A549 (cell line): Measurements from ENCODE around the gene EPB41L4A. TPM values are rescaled to one million over a fixed set of nuclear protein-coding genes. Genes with fewer than 3 reads are reported as not detected.

Source experiments
- ATAC-seq, 2 experiments: fragments of 200-7000 bp in 1 of 2; fragments of >200 bp in 1 of 2; cut with Nextera tagmentation in 1 of 2; cut with Tn5 transposase in 1 of 2; 3 replicates each; pipeline versions ENCODE4 v1.8.0 to v1.9.1; 2018 to 2020; ENCODE audit warnings: mild to moderate bottlenecking in 1 of 2, moderate library complexity in 1 of 2
- CTCF ChIA-PET: fragments of 300-600 bp; sonication (Branson Sonifier 250); formaldehyde crosslinking; extraction: SDS; loops from one replicate; lab custom pipeline; 2021; ENCODE audit warnings: antibody characterized with exemption, inconsistent platforms; lab: Yijun Ruan, JAX
- POLR2A ChIA-PET: fragments of 350-600 bp; formaldehyde crosslinking; extraction: SDS; loops from one replicate; lab custom pipeline; 2021; ENCODE audit warnings: antibody characterized with exemption, inconsistent platforms; lab: Yijun Ruan, JAX
- DNase-seq, 2 experiments: peaks; one replicate each; pipeline versions ENCODE4 v3.0.0 to v3.0.0-alpha.2; 2011 to 2016; ENCODE audit warnings: low read depth in 1 of 2, low spot score in 1 of 2
- FAIRE-seq: peaks from 2 replicates; lab custom pipeline; 2011; peaks lifted over from hg19 to GRCh38; lab: Jason Lieb, UNC
- H3K27ac ChIP-seq, 2 experiments: fragments of >200 bp; sonication (Bioruptor Twin); formaldehyde crosslinking; 3 replicates each; pipeline ENCODE4 v1.5.1; 2016 to 2017
- H3K4me1 ChIP-seq: fragments of >200 bp; sonication (Bioruptor Twin); formaldehyde crosslinking; 3 replicates; pipeline ENCODE4 v1.6.1; 2016
- H3K4me2 ChIP-seq: fragments of >200 bp; sonication (Bioruptor Twin); formaldehyde crosslinking; 3 replicates; pipeline ENCODE4 v1.6.1; 2016
- H3K4me3 ChIP-seq: fragments of >200 bp; sonication (Bioruptor Twin); formaldehyde crosslinking; 3 replicates; pipeline ENCODE4 v1.5.1; 2016
- H3K9me3 ChIP-seq: fragments of >200 bp; sonication (Bioruptor Twin); formaldehyde crosslinking; 3 replicates; pipeline ENCODE4 v1.6.1; 2016
- BHLHE40 ChIP-seq: IDR thresholded peaks from 2 replicates; pipeline ENCODE4 v1.6.1; 2012; ENCODE audit warnings: low read depth, low read length, inconsistent platforms
- CEBPB ChIP-seq, 2 experiments: fragments of >200 bp in 1 of 2; sonication (Bioruptor Twin) in 1 of 2; formaldehyde crosslinking in 1 of 2; IDR thresholded peaks; 2 replicates each; pipeline ENCODE4 v1.6.1; 2012 to 2016
- CHD2 ChIP-seq: fragments of 150-350 bp; IDR thresholded peaks from 2 replicates; pipeline ENCODE4 v1.6.1; 2014; ENCODE audit warnings: low read length; ENCODE audit not compliant: partially characterized antibody
- CHD4 ChIP-seq: fragments of 200-600 bp; sonication (generic); IDR thresholded peaks from 2 replicates; pipeline ENCODE4 v1.6.1; 2016; ENCODE audit warnings: antibody characterized with exemption, mild to moderate bottlenecking, borderline replicate concordance
- CTCF ChIP-seq: fragments of >200 bp; sonication (Bioruptor Twin); formaldehyde crosslinking; IDR thresholded peaks from 3 replicates; pipeline ENCODE4 v1.5.1; 2016
- E2F6 ChIP-seq: IDR thresholded peaks from 2 replicates; pipeline ENCODE4 v1.6.1; 2012; ENCODE audit warnings: low read depth, borderline replicate concordance
- EHMT2 ChIP-seq: fragments of 200-600 bp; sonication (generic); IDR thresholded peaks from 2 replicates; pipeline ENCODE4 v1.6.1; 2016; ENCODE audit warnings: antibody characterized with exemption, low read depth, mild to moderate bottlenecking, moderate library complexity
- EP300 ChIP-seq, 2 experiments: fragments of >200 bp; sonication (Bioruptor Twin); formaldehyde crosslinking; IDR thresholded peaks; 2 replicates in 1 of 2; 3 replicates in 1 of 2; pipeline ENCODE4 v1.6.1; 2016 to 2017
- ESRRA ChIP-seq: fragments of 150-350 bp; IDR thresholded peaks from 2 replicates; pipeline ENCODE4 v1.6.1; 2014; ENCODE audit warnings: mild to moderate bottlenecking, low read length, borderline replicate concordance
- GATA3 ChIP-seq: IDR thresholded peaks from 2 replicates; pipeline ENCODE4 v1.6.1; 2012; ENCODE audit warnings: borderline replicate concordance
- HEYL ChIP-seq: fragments of 250-450 bp; sonication (Bioruptor Pico); IDR thresholded peaks from 2 replicates; pipeline ENCODE4 v1.8.0; 2021; ENCODE audit warnings: mild to moderate bottlenecking, moderate library complexity
- HOXA7 ChIP-seq: fragments of 250-450 bp; sonication (Bioruptor Pico); IDR thresholded peaks from 2 replicates; pipeline ENCODE4 v1.5.0; 2020; ENCODE audit warnings: mild to moderate bottlenecking, moderate library complexity
- HOXB13 ChIP-seq: fragments of 250-450 bp; sonication (Bioruptor Pico); IDR thresholded peaks from 2 replicates; pipeline ENCODE4 v1.5.0; 2020; ENCODE audit warnings: low read depth, mild to moderate bottlenecking, moderate library complexity
- JUN ChIP-seq, 2 experiments: fragments of >200 bp; sonication (Bioruptor Twin); formaldehyde crosslinking; IDR thresholded peaks; 2 replicates in 1 of 2; 3 replicates in 1 of 2; pipeline ENCODE4 v1.6.1; 2016 to 2017
- JUNB ChIP-seq: fragments of >200 bp; sonication (Bioruptor Twin); formaldehyde crosslinking; IDR thresholded peaks from 2 replicates; pipeline ENCODE4 v1.6.1; 2016
- KDM1A ChIP-seq: fragments of 200-600 bp; sonication (generic); IDR thresholded peaks from 2 replicates; pipeline ENCODE4 v1.6.1; 2016; ENCODE audit warnings: low read depth, mild to moderate bottlenecking
- KDM5A ChIP-seq: fragments of 200-600 bp; sonication (generic); IDR thresholded peaks from 2 replicates; pipeline ENCODE4 v1.6.1; 2016; ENCODE audit warnings: antibody characterized with exemption, mild to moderate bottlenecking
- NFE2L2 ChIP-seq: fragments of 150-350 bp; conservative IDR thresholded peaks from 2 replicates; pipeline ENCODE4 v1.6.1; 2014; ENCODE audit warnings: low read length
- NR3C1 ChIP-seq: fragments of >200 bp; sonication (Bioruptor Twin); formaldehyde crosslinking; IDR thresholded peaks from 3 replicates; pipeline ENCODE4 v1.6.1; 2017
- RFX5 ChIP-seq: fragments of 450-650 bp; IDR thresholded peaks from 2 replicates; pipeline ENCODE4 v1.7.1; 2014; ENCODE audit warnings: antibody characterized with exemption, mild to moderate bottlenecking, moderate library complexity
- RNF2 ChIP-seq: fragments of 200-600 bp; sonication (generic); IDR thresholded peaks from 2 replicates; pipeline ENCODE4 v1.6.1; 2016; ENCODE audit warnings: low read depth, mild to moderate bottlenecking, antibody characterized with exemption, moderate library complexity, borderline replicate concordance
- TFCP2L1 ChIP-seq: fragments of 250-450 bp; sonication (Bioruptor Pico); IDR thresholded peaks from 2 replicates; pipeline ENCODE4 v1.5.0; 2021; ENCODE audit warnings: mild to moderate bottlenecking
- TP53 ChIP-seq: fragments of 250-450 bp; sonication (Bioruptor Pico); IDR thresholded peaks from 2 replicates; pipeline ENCODE4 v1.5.0; 2021; ENCODE audit warnings: mild to moderate bottlenecking, moderate library complexity
- ZC3H11A ChIP-seq: fragments of 450-650 bp; IDR thresholded peaks from 2 replicates; pipeline ENCODE4 v1.6.1; 2014; ENCODE audit warnings: antibody characterized with exemption, mild to moderate bottlenecking
- ZNF302 ChIP-seq: fragments of 250-450 bp; sonication (Bioruptor Pico); IDR thresholded peaks from 2 replicates; pipeline ENCODE4 v1.9.0; 2021; ENCODE audit warnings: inconsistent platforms, mild to moderate bottlenecking, moderate library complexity
- ZSCAN20 ChIP-seq: fragments of 250-450 bp; sonication (Bioruptor Pico); IDR thresholded peaks from 2 replicates; pipeline ENCODE4 v1.8.0; 2022; ENCODE audit warnings: mild to moderate bottlenecking, moderate library complexity
- WGBS: methylation state at CpG from one replicate; pipeline ENCODE4 v1.1.6; 2017; ENCODE audit errors: missing lambda C conversion rate; 5-methylcytosine and 5-hydroxymethylcytosine counted together
- polyA plus RNA-seq, 4 experiments: library from polyadenylated mRNA; depleted of rRNA in 3 of 4; stranded (reverse); fragments of >200 nt; fragmentation: RNase III in 1 of 4; extraction: RNeasy Plus Mini Kit Qiagen cat#74134 plus additional on column Dnase treatment in 1 of 4; gene quantifications; 2 replicates in 3 of 4; 3 replicates in 1 of 4; pipeline ENCODE4 v1.2.3, GENCODE V29; 2011 to 2017
- TF ChIP-seq, protein P1 (sequence below): fragments of 250-450 bp; sonication (Bioruptor Pico); IDR thresholded peaks from 2 replicates; pipeline ENCODE4 v1.5.0; 2021; ENCODE audit warnings: mild to moderate bottlenecking, moderate library complexity, borderline replicate concordance
- TF ChIP-seq, protein P2 (sequence below): fragments of 250-450 bp; sonication (Bioruptor Pico); IDR thresholded peaks from 2 replicates; pipeline ENCODE4 v1.5.0; 2020; ENCODE audit warnings: low read depth, mild to moderate bottlenecking, moderate library complexity
- TF ChIP-seq, protein P3 (sequence below): fragments of 150-350 bp; IDR thresholded peaks from 2 replicates; pipeline ENCODE4 v1.6.1; 2014; ENCODE audit warnings: low read depth, mild to moderate bottlenecking, low read length
- TF ChIP-seq, protein P4 (sequence below): fragments of >200 bp; sonication (Bioruptor Twin); formaldehyde crosslinking; IDR thresholded peaks from 2 replicates; pipeline ENCODE4 v1.6.1; 2016

Gene EPB41L4A
- polyA plus RNA-seq, 2 of the 4 experiments (the other 2 are of a cell fraction), result 1.3 to 4.4 TPM

GRCh38 chr5:112250551-112250950 is 168.5 kb downstream of the EPB41L4A start:
- Histone ChIP-seq H3K4me1 (no peaks in the 10 kb centered on the region), H3K4me3 (no peak overlapping the region), H3K4me2 (no peak overlapping the region), H3K9me3 (no peaks in the 10 kb centered on the region), H3K27ac (no peak overlapping the region)
- TF ChIP-seq NR3C1 (no peak), ZSCAN20 (no peak), ESRRA (no peak), HEYL (CRISPR knock-in tag) (no peak), HOXA7 (no peak), EP300 (IDR thresholded peaks at IDR 0.05) (no peak), RNF2 (no peak), TFCP2L1 (CRISPR knock-in tag) (no peak), RFX5 (no peak), CHD4 (no peak), BHLHE40 (no peak), ZNF302 (CRISPR knock-in tag) (no peak), HOXB13 (CRISPR knock-in tag) (no peak), CTCF (no peak), EHMT2 (no peak), E2F6 (no peak), JUN (IDR thresholded peaks at IDR 0.05) (no peak), JUNB (no peak)
- TF ChIP-seq, protein P1, sequence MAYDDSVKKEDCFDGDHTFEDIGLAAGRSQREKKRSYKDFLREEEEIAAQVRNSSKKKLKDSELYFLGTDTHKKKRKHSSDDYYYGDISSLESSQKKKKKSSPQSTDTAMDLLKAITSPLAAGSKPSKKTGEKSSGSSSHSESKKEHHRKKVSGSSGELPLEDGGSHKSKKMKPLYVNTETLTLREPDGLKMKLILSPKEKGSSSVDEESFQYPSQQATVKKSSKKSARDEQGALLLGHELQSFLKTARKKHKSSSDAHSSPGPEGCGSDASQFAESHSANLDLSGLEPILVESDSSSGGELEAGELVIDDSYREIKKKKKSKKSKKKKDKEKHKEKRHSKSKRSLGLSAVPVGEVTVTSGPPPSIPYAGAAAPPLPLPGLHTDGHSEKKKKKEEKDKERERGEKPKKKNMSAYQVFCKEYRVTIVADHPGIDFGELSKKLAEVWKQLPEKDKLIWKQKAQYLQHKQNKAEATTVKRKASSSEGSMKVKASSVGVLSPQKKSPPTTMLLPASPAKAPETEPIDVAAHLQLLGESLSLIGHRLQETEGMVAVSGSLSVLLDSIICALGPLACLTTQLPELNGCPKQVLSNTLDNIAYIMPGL (CRISPR knock-in tag), result no peak
- TF ChIP-seq, protein P2, sequence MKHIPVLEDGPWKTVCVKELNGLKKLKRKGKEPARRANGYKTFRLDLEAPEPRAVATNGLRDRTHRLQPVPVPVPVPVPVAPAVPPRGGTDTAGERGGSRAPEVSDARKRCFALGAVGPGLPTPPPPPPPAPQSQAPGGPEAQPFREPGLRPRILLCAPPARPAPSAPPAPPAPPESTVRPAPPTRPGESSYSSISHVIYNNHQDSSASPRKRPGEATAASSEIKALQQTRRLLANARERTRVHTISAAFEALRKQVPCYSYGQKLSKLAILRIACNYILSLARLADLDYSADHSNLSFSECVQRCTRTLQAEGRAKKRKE, result no peak
- FAIRE-seq, result no peak
- POLR2A ChIA-PET, result no interaction called here
- ATAC-seq, result no peak
- WGBS, result 46% methylated on average over 2 of the region's 2 CpGs
- CTCF ChIA-PET, result interaction anchor here (0.6 kb wide), 1 partner anchor 90 kb away, joined by 3 read pairs; no protein-coding TSS in a partner anchor
- no peak for DNase-seq

DNA sequence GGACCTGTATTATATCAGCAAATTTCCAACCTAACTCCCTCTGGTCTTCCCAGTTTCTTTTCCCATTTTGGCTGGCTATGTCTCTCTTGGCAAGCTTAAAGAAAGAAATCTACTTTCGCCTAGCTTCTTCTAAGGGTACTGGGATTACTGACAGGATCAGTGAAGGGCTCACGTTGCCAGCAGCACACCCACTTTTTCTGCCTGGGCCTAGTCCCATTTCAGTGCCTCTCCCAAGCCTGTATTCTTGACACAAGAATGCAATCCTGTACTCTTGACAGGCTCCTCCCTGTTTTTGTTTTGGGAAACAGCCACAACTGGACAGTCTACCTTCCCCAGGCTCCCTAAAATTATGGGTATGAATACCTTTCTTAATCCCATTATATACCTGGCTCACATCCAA is 170.5 kb downstream of the EPB41L4A start:
- FAIRE-seq, result no peak
- H3K9me3 ChIP-seq, result no peaks in the 10 kb centered on the region
- no peak overlapping the region for H3K4me2 ChIP-seq
- no peak overlapping the region for H3K4me3 ChIP-seq
- TF ChIP-seq, protein P3, sequence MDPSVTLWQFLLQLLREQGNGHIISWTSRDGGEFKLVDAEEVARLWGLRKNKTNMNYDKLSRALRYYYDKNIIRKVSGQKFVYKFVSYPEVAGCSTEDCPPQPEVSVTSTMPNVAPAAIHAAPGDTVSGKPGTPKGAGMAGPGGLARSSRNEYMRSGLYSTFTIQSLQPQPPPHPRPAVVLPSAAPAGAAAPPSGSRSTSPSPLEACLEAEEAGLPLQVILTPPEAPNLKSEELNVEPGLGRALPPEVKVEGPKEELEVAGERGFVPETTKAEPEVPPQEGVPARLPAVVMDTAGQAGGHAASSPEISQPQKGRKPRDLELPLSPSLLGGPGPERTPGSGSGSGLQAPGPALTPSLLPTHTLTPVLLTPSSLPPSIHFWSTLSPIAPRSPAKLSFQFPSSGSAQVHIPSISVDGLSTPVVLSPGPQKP, result no peak
- TF ChIP-seq ZC3H11A, result no peak
- no peak for TF ChIP-seq NFE2L2
- TF ChIP-seq GATA3, result no peak
- no peak for TF ChIP-seq TP53 (CRISPR knock-in tag)
- TF ChIP-seq HOXB13 (CRISPR knock-in tag), result no peak
- no peak for TF ChIP-seq NR3C1
- TF ChIP-seq, protein P1 (CRISPR knock-in tag), result no peak
- no peak for TF ChIP-seq CEBPB (IDR thresholded peaks at IDR 0.05)
- TF ChIP-seq, protein P4, sequence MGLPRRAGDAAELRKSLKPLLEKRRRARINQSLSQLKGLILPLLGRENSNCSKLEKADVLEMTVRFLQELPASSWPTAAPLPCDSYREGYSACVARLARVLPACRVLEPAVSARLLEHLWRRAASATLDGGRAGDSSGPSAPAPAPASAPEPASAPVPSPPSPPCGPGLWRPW, result no peak
- TF ChIP-seq KDM5A, result no peak
- no peak for TF ChIP-seq KDM1A
- TF ChIP-seq CHD2, result no peak
- TF ChIP-seq, all 56 proteins: peak for 0
- ATAC-seq (no peak), DNase-seq (no peak)
- ChIA-PET POLR2A (no interaction called here), CTCF (interaction anchor here (0.8 kb wide), 1 partner anchor 171 kb away, joined by 3 read pairs; no protein-coding TSS in a partner anchor)
- Histone ChIP-seq H3K4me1 (no peaks in the 10 kb centered on the region), H3K27ac (no peak overlapping the region)
- 46% methylated on average over 2 of the region's 2 CpGs for WGBS
